Liver (tissue), 9 donors: Measurements from ENCODE around the gene ZW10. TPM values are rescaled to one million over a fixed set of nuclear protein-coding genes. Genes with fewer than 3 reads are reported as not detected.

Experiments used
- DNase-seq: peaks from one replicate; pipeline ENCODE4 v3.0.0-alpha.2; 2017; ENCODE audit warnings: low spot score
- H3K27ac ChIP-seq, 2 donors: one replicate each; pipeline ENCODE4 v1.7.0; 2013; ENCODE audit warnings: inconsistent platforms in 2 of 2, low read length in 2 of 2, control low read depth in 1 of 2, low read depth in 1 of 2, mild to moderate bottlenecking in 1 of 2
- H3K27me3 ChIP-seq, 4 donors: one replicate each; pipeline versions ENCODE4 v1.6.1 to v1.7.0; 2013; ENCODE audit warnings: low read length in 3 of 4, inconsistent platforms in 1 of 4, mild to moderate bottlenecking in 1 of 4, moderate library complexity in 1 of 4; ENCODE audit not compliant: control insufficient read depth in 4 of 4, insufficient read depth in 4 of 4
- H3K36me3 ChIP-seq, 4 donors: one replicate each; pipeline versions ENCODE4 v1.6.1 to v1.7.0; 2013; ENCODE audit warnings: low read length in 3 of 4, mild to moderate bottlenecking in 3 of 4, low read depth in 1 of 4, moderate library complexity in 1 of 4; ENCODE audit not compliant: control insufficient read depth in 4 of 4, insufficient read depth in 3 of 4
- H3K4me1 ChIP-seq, 4 donors: one replicate each; pipeline versions ENCODE4 v1.6.1 to v1.7.0; 2013; ENCODE audit warnings: low read length in 3 of 4, mild to moderate bottlenecking in 3 of 4, moderate library complexity in 1 of 4; ENCODE audit not compliant: control insufficient read depth in 4 of 4, insufficient read depth in 4 of 4
- H3K4me3 ChIP-seq, 3 donors: one replicate each; pipeline versions ENCODE4 v1.6.1 to v1.7.0; 2013; ENCODE audit warnings: low read length in 3 of 3, control low read depth in 1 of 3, low read depth in 1 of 3, mild to moderate bottlenecking in 1 of 3
- H3K9ac ChIP-seq, 2 donors: one replicate each; pipeline ENCODE4 v1.7.0; 2013; ENCODE audit warnings: low read length in 2 of 2, mild to moderate bottlenecking in 2 of 2, moderate library complexity in 2 of 2, control low read depth in 1 of 2, low read depth in 1 of 2
- H3K9me3 ChIP-seq, 4 donors: one replicate each; pipeline versions ENCODE4 v1.6.1 to v1.7.0; 2013; ENCODE audit warnings: low read length in 3 of 4; ENCODE audit not compliant: control insufficient read depth in 4 of 4
- EGR1 ChIP-seq, 2 donors: IDR thresholded peaks; 2 replicates each; pipeline ENCODE4 v1.6.1; 2016 to 2018; ENCODE audit warnings: antibody characterized with exemption in 2 of 2, low read depth in 2 of 2
- FOXA1 ChIP-seq: IDR thresholded peaks from 2 replicates; pipeline ENCODE4 v1.6.1; 2016; ENCODE audit warnings: antibody characterized with exemption
- FOXA2 ChIP-seq: IDR thresholded peaks from 2 replicates; pipeline ENCODE4 v1.6.1; 2016; ENCODE audit warnings: antibody characterized with exemption
- GABPA ChIP-seq, 2 donors: IDR thresholded peaks in 1 of 2; conservative IDR thresholded peaks in 1 of 2; 2 replicates each; pipeline ENCODE4 v1.6.1; 2016; ENCODE audit warnings: antibody characterized with exemption in 2 of 2, mild to moderate bottlenecking in 1 of 2, moderate library complexity in 1 of 2
- HNF4A ChIP-seq, 2 donors: conservative IDR thresholded peaks; 2 replicates each; pipeline ENCODE4 v1.6.1; 2016; ENCODE audit warnings: antibody characterized with exemption in 2 of 2, mild to moderate bottlenecking in 2 of 2
- HNF4G ChIP-seq: IDR thresholded peaks from 2 replicates; pipeline ENCODE4 v1.6.1; 2016; ENCODE audit warnings: antibody characterized with exemption
- JUND ChIP-seq, 2 donors: IDR thresholded peaks; 2 replicates each; pipeline ENCODE4 v1.6.1; 2016; ENCODE audit warnings: antibody characterized with exemption in 2 of 2
- NR2F2 ChIP-seq: IDR thresholded peaks from 2 replicates; pipeline ENCODE4 v1.6.1; 2016; ENCODE audit warnings: antibody characterized with exemption
- RAD21 ChIP-seq, 2 donors: IDR thresholded peaks; 2 replicates each; pipeline ENCODE4 v1.6.1; 2016; ENCODE audit warnings: antibody characterized with exemption in 2 of 2, mild to moderate bottlenecking in 2 of 2
- RXRA ChIP-seq, 2 donors: IDR thresholded peaks; 2 replicates each; pipeline ENCODE4 v1.6.1; 2017 to 2018; ENCODE audit warnings: antibody characterized with exemption in 2 of 2, mild to moderate bottlenecking in 1 of 2
- SP1 ChIP-seq: IDR thresholded peaks from 2 replicates; pipeline ENCODE4 v1.6.1; 2018; ENCODE audit warnings: antibody characterized with exemption, mild to moderate bottlenecking
- TAF1 ChIP-seq: conservative IDR thresholded peaks from 2 replicates; pipeline ENCODE4 v1.6.1; 2016; ENCODE audit warnings: antibody characterized with exemption, mild to moderate bottlenecking
- YY1 ChIP-seq: IDR thresholded peaks from 2 replicates; pipeline ENCODE4 v1.6.1; 2016; ENCODE audit warnings: antibody characterized with exemption, mild to moderate bottlenecking
- WGBS: extraction: QIAGEN DNeasy Blood & Tissue Kit; methylation state at CpG from one replicate; pipeline ENCODE4 v1.1.7; 2013; 5-methylcytosine and 5-hydroxymethylcytosine counted together
- polyA plus RNA-seq, 2 donors: library from polyadenylated mRNA; stranded (reverse) in 1 of 2; unstranded in 1 of 2; fragments of 200-250 nt in 1 of 2; fragments of >200 nt in 1 of 2; fragmentation: Nextera tagmentation in 1 of 2; extraction: Ambion mirVana in 1 of 2; gene quantifications; one replicate each; pipeline versions ENCODE4 v1.2.1 to v1.2.3, GENCODE V29; 2013 to 2015
- total RNA-seq, 2 donors: library from RNA; depleted of rRNA; stranded (reverse); fragments of >200 nt; gene quantifications; one replicate each; pipeline ENCODE4 v1.2.3, GENCODE V29; 2014
- TF ChIP-seq, protein P1 (sequence below): IDR thresholded peaks from 2 replicates; pipeline ENCODE4 v1.6.1; 2016; ENCODE audit warnings: antibody characterized with exemption
- TF ChIP-seq, protein P2 (sequence below): IDR thresholded peaks from 2 replicates; pipeline ENCODE4 v1.6.1; 2016; ENCODE audit warnings: antibody characterized with exemption, mild to moderate bottlenecking
- TF ChIP-seq, protein P3 (sequence below): fragments of 150-350 bp; IDR thresholded peaks from 2 replicates; pipeline ENCODE4 v1.5.1; 2017; ENCODE audit warnings: improper control_type of control experiment, low read depth, low read length; ENCODE audit not compliant: missing input control
- TF ChIP-seq, protein P4 (sequence below): IDR thresholded peaks from 2 replicates; pipeline ENCODE4 v1.6.1; 2016; ENCODE audit warnings: antibody characterized with exemption
- TF ChIP-seq, protein P5 (sequence below): IDR thresholded peaks from 2 replicates; pipeline ENCODE4 v1.6.1; 2016; ENCODE audit warnings: antibody characterized with exemption
- donor health status: healthy.
- donor health status: healthy.
- donor health status: healthy.
- donor health status: healthy.
- donor health status: healthy.

ZW10 gene
- total and polyA plus RNA-seq, 4 donors = 3.7 to 16.8 (median 9.3) TPM

DNA sequence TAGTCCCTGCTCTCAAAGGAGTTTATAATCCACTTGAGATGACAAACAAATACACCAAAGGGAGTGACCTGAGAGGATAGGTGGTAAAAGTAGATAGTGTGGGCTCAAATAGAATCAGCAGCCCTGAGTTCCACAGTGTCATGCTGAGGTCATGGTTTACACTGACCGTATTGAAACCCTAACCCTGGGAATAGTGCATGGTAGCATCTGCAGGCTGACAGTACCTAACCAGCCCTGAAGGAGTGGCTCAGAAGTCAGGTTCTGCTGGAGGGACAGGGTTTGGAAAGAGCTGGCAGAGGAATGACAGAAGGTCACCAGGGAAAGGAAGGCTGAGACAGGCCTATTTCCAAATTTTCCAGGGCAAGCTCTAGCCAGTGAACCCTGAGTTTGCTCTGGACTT is 58.2 kb downstream of the ZW10 start:
- TF ChIP-seq, protein P1, sequence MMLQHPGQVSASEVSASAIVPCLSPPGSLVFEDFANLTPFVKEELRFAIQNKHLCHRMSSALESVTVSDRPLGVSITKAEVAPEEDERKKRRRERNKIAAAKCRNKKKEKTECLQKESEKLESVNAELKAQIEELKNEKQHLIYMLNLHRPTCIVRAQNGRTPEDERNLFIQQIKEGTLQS = no peak
- TF ChIP-seq, protein P2, sequence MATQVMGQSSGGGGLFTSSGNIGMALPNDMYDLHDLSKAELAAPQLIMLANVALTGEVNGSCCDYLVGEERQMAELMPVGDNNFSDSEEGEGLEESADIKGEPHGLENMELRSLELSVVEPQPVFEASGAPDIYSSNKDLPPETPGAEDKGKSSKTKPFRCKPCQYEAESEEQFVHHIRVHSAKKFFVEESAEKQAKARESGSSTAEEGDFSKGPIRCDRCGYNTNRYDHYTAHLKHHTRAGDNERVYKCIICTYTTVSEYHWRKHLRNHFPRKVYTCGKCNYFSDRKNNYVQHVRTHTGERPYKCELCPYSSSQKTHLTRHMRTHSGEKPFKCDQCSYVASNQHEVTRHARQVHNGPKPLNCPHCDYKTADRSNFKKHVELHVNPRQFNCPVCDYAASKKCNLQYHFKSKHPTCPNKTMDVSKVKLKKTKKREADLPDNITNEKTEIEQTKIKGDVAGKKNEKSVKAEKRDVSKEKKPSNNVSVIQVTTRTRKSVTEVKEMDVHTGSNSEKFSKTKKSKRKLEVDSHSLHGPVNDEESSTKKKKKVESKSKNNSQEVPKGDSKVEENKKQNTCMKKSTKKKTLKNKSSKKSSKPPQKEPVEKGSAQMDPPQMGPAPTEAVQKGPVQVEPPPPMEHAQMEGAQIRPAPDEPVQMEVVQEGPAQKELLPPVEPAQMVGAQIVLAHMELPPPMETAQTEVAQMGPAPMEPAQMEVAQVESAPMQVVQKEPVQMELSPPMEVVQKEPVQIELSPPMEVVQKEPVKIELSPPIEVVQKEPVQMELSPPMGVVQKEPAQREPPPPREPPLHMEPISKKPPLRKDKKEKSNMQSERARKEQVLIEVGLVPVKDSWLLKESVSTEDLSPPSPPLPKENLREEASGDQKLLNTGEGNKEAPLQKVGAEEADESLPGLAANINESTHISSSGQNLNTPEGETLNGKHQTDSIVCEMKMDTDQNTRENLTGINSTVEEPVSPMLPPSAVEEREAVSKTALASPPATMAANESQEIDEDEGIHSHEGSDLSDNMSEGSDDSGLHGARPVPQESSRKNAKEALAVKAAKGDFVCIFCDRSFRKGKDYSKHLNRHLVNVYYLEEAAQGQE = no peak
- TF ChIP-seq RXRA (IDR thresholded peaks at IDR 0.05) (no peak), HNF4A (conservative IDR thresholded peaks at IDR 0.05) (no peak), EGR1 (IDR thresholded peaks at IDR 0.05; ENCODE audit: low read depth in 2 of 2) (no peak), YY1 (no peak), HNF4G (no peak), TAF1 (no peak), FOXA1 (no peak), RAD21 (IDR thresholded peaks at IDR 0.05) (no peak), FOXA2 (no peak), GABPA (IDR thresholded peaks at IDR 0.05 in 1 of 2, conservative IDR thresholded peaks at IDR 0.05 in 1 of 2) (no peak), NR2F2 (no peak), JUND (IDR thresholded peaks at IDR 0.05) (no peak), SP1 (no peak)
- TF ChIP-seq, protein P3, sequence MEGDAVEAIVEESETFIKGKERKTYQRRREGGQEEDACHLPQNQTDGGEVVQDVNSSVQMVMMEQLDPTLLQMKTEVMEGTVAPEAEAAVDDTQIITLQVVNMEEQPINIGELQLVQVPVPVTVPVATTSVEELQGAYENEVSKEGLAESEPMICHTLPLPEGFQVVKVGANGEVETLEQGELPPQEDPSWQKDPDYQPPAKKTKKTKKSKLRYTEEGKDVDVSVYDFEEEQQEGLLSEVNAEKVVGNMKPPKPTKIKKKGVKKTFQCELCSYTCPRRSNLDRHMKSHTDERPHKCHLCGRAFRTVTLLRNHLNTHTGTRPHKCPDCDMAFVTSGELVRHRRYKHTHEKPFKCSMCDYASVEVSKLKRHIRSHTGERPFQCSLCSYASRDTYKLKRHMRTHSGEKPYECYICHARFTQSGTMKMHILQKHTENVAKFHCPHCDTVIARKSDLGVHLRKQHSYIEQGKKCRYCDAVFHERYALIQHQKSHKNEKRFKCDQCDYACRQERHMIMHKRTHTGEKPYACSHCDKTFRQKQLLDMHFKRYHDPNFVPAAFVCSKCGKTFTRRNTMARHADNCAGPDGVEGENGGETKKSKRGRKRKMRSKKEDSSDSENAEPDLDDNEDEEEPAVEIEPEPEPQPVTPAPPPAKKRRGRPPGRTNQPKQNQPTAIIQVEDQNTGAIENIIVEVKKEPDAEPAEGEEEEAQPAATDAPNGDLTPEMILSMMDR = no peak
- TF ChIP-seq, protein P4, sequence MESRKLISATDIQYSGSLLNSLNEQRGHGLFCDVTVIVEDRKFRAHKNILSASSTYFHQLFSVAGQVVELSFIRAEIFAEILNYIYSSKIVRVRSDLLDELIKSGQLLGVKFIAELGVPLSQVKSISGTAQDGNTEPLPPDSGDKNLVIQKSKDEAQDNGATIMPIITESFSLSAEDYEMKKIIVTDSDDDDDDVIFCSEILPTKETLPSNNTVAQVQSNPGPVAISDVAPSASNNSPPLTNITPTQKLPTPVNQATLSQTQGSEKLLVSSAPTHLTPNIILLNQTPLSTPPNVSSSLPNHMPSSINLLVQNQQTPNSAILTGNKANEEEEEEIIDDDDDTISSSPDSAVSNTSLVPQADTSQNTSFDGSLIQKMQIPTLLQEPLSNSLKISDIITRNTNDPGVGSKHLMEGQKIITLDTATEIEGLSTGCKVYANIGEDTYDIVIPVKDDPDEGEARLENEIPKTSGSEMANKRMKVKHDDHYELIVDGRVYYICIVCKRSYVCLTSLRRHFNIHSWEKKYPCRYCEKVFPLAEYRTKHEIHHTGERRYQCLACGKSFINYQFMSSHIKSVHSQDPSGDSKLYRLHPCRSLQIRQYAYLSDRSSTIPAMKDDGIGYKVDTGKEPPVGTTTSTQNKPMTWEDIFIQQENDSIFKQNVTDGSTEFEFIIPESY = no peak
- H3K4me3 ChIP-seq = no peak overlapping the region
- peaks cover 0 to 4% (median 2%) of the 10 kb centered on the region in 4 donors for H3K36me3 ChIP-seq
- H3K27me3 ChIP-seq = no peaks in the 10 kb centered on the region
- H3K9ac ChIP-seq = no peak overlapping the region
- H3K9me3 ChIP-seq = no peaks in the 10 kb centered on the region
- no peak overlapping the region for H3K27ac ChIP-seq
- WGBS = 94% methylated on average over 1 of the region's 1 CpG
- DNase-seq = no peak
- no peaks in the 10 kb centered on the region for H3K4me1 ChIP-seq

DNA sequence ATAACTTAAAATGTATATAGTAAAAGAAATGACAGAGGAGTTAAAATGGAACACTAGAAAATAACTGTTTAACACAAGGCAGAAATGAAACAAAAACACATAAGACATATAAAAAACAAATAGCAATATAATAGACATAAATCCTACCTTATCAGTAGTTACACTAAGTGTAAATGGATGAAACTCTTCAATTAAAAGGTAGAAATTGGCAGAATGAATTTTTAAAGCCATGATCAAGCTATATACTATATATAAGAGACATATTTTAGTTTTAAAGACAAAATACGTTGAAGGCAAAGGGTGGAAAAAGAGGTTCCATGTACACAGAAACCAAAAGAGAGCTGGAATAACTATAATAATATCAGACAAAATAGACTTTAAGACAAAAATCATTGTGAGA is 62.5 kb downstream of the ZW10 start:
- WGBS = 97% methylated on average over 1 of the region's 1 CpG
- no peak for TF ChIP-seq SP1
- no peak for TF ChIP-seq NR2F2
- TF ChIP-seq, protein P2 = no peak
- TF ChIP-seq YY1 = no peak
- no peak for TF ChIP-seq FOXA2
- TF ChIP-seq EGR1 (IDR thresholded peaks at IDR 0.05; ENCODE audit: low read depth in 2 of 2) = no peak
- TF ChIP-seq TAF1 = no peak
- TF ChIP-seq, protein P1 = no peak
- TF ChIP-seq, protein P3 = no peak
- TF ChIP-seq, protein P5, sequence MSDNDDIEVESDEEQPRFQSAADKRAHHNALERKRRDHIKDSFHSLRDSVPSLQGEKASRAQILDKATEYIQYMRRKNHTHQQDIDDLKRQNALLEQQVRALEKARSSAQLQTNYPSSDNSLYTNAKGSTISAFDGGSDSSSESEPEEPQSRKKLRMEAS = no peak
- TF ChIP-seq HNF4G = no peak

More for the DNA sequence above, 62.5 kb downstream of the ZW10 start:
- H3K4me3 ChIP-seq = no peak overlapping the region
- H3K36me3 ChIP-seq = no peaks in the 10 kb centered on the region
- H3K27me3 ChIP-seq = no peaks in the 10 kb centered on the region
- no peaks in the 10 kb centered on the region for H3K4me1 ChIP-seq
- DNase-seq = no peak
- peaks cover 0 to 2% (median 0%) of the 10 kb centered on the region in 4 donors for H3K9me3 ChIP-seq
- H3K9ac ChIP-seq = no peak overlapping the region
- no peak overlapping the region for H3K27ac ChIP-seq
